ENCODE data around the gene LGR5. TPM values are rescaled to one million over a fixed set of nuclear protein-coding genes. Genes with fewer than 3 reads are reported as not detected.

The LGR5 gene
- total and polyA plus RNA-seq, 2 of the 8 experiments (the other 6 are each of a cell fraction or from before 2014, with no cell fraction given), result 0.08 to 0.19 TPM

GRCh38 chr12:71439613-71440344 lies at the start of gene LGR5 (continued):
- TF ChIP-seq JUN (IDR thresholded peaks at IDR 0.05; ENCODE audit: low read depth, low read length), result no peak
- no peak for TF ChIP-seq NANOG (IDR thresholded peaks at IDR 0.05; ENCODE audit: insufficient read depth, low read depth, low read length, poor library complexity, severe bottlenecking)
- no peak for TF ChIP-seq BACH1 (IDR thresholded peaks at IDR 0.05; ENCODE audit: low read length)
- TF ChIP-seq ASH2L (IDR thresholded peaks at IDR 0.05; ENCODE audit: low read length), result no peak
- TF ChIP-seq RNF2 (IDR thresholded peaks at IDR 0.05; ENCODE audit: borderline replicate concordance, low read depth, low read length, missing control alignments, poor library complexity, severe bottlenecking), result no peak
- TF ChIP-seq SRF (IDR thresholded peaks at IDR 0.05; ENCODE audit: low read depth, low read length), result no peak
- TF ChIP-seq EP300 (IDR thresholded peaks at IDR 0.05; ENCODE audit: borderline replicate concordance in 1 of 2, low read depth in 2 of 2, low read length in 2 of 2), result no peak
- no peak for TF ChIP-seq CEBPB (IDR thresholded peaks at IDR 0.05; ENCODE audit: low read depth, low read length)
- TF ChIP-seq ZNF274 (IDR thresholded peaks at IDR 0.05; ENCODE audit: borderline replicate concordance, extremely low read depth, low read length), result no peak
- TF ChIP-seq POLR2A (IDR thresholded peaks at IDR 0.05; ENCODE audit: control extremely low read depth in 1 of 2, low read depth in 2 of 2, low read length in 2 of 2), result no peak
- TF ChIP-seq CTCF (IDR thresholded peaks at IDR 0.05; ENCODE audit: control extremely low read depth in 1 of 3, insufficient read depth in 1 of 3, low read depth in 1 of 3, low read length in 3 of 3), result no peak
- no peak for TF ChIP-seq SAP30 (IDR thresholded peaks at IDR 0.05; ENCODE audit: insufficient read depth, insufficient replicate concordance, low read length)
- no peak for TF ChIP-seq RFX5 (IDR thresholded peaks at IDR 0.05; ENCODE audit: borderline replicate concordance, low read depth, low read length)
- TF ChIP-seq TAF1 (IDR thresholded peaks at IDR 0.05; ENCODE audit: low read depth, low read length), result peak; percentile 55; the same call in 1 of the 2 replicates
- no peak for TF ChIP-seq GABPA (IDR thresholded peaks at IDR 0.05; ENCODE audit: borderline replicate concordance, insufficient read depth, low read length)
- no peak for TF ChIP-seq HDAC6 (IDR thresholded peaks at IDR 0.05; ENCODE audit: low read depth, low read length)
- no peak for TF ChIP-seq NRF1 (IDR thresholded peaks at IDR 0.05; ENCODE audit: low read depth, low read length)
- no peak for TF ChIP-seq MAFK (IDR thresholded peaks at IDR 0.05; ENCODE audit: low read depth, low read length)
- TF ChIP-seq CREB1 (IDR thresholded peaks at IDR 0.05), result peak; percentile 80
- TF ChIP-seq YY1 (IDR thresholded peaks at IDR 0.05; ENCODE audit: low read depth, low read length), result no peak
- peak; percentile 86 for TF ChIP-seq KDM4A (IDR thresholded peaks at IDR 0.05; ENCODE audit: low read depth, low read length, severe bottlenecking)
- no peak for TF ChIP-seq PHF8 (conservative IDR thresholded peaks at IDR 0.05; ENCODE audit: low read depth, low read length)
